Skeletal muscle tissue (tissue), 4 donors: ENCODE data around the gene SGSH. TPM values are rescaled to one million over a fixed set of nuclear protein-coding genes. Genes with fewer than 3 reads are reported as not detected.

Source experiments
- H3K27ac ChIP-seq: one replicate; pipeline ENCODE4 v1.7.0; 2013; ENCODE audit warnings: mild to moderate bottlenecking, low read depth, low read length, inconsistent platforms
- H3K27me3 ChIP-seq, 3 donors: one replicate each; pipeline ENCODE4 v1.7.0; 2013; ENCODE audit warnings: low read length in 3 of 3; ENCODE audit not compliant: control insufficient read depth in 3 of 3, insufficient read depth in 3 of 3
- H3K36me3 ChIP-seq, 3 donors: one replicate each; pipeline ENCODE4 v1.7.0; 2013; ENCODE audit warnings: low read length in 3 of 3; ENCODE audit not compliant: control insufficient read depth in 3 of 3, insufficient read depth in 3 of 3
- H3K4me1 ChIP-seq, 3 donors: one replicate each; pipeline ENCODE4 v1.7.0; 2013; ENCODE audit warnings: low read length in 3 of 3, mild to moderate bottlenecking in 3 of 3; ENCODE audit not compliant: control insufficient read depth in 3 of 3, insufficient read depth in 3 of 3
- H3K4me3 ChIP-seq, 3 donors: one replicate each; pipeline ENCODE4 v1.7.0; 2013; ENCODE audit warnings: low read length in 3 of 3
- H3K9ac ChIP-seq, 3 donors: one replicate each; pipeline ENCODE4 v1.7.0; 2013; ENCODE audit warnings: low read length in 3 of 3, mild to moderate bottlenecking in 3 of 3, moderate library complexity in 2 of 3, low read depth in 1 of 3
- H3K9me3 ChIP-seq, 3 donors: one replicate each; pipeline ENCODE4 v1.7.0; 2013; ENCODE audit warnings: low read length in 3 of 3; ENCODE audit not compliant: control insufficient read depth in 3 of 3
- total RNA-seq: library from RNA; depleted of rRNA; stranded (reverse); fragments of >200 nt; gene quantifications from one replicate; pipeline ENCODE4 v1.2.3, GENCODE V29; 2014
- donor health status: Osteomylitis.

SGSH gene
- total RNA-seq, 1 donor from 2014 or later = 6.3 TPM

DNA sequence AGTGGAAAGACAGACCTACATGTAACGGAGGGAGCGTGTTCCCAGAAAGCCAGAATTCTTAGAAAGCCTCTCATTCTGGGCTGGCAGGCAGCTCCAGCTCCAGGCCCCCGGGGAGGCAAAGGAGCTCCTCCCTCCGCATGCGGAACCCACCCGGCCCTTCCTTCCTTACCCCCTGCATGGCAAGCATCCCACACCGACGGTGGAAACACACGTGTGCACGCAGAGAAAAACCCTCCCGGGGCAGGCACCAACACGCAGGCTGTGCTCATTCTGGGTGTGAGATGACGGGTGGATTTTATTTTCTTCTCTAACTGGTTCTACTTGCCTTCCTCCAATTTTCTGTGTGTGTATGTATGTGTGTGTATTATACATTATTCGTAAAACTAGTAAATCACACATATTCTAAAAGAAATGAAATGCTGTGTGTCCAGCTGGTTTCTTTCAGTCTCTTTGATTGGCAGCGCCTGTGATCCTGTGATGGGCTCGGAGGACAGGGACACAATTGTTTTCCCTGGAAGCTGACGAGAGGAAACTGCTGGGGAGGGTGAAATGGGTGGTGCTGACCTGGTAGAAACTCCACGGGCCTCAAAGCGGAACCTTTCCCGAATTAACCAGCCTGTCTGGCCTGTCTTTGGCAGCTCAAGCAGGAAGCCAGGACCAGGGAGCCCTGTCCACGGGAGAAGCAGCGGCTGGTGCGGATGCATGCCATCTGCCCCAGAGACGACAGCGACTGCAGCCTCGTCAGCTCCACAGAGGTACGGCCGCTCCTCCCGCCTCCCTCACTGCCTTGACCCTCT, 28.1 kb downstream of the SGSH start:
- peak overlapping the region in 2 of 3 donors; percentile 24 to 29 for H3K4me3 ChIP-seq
- peaks cover 7 to 58% (median 12%) of the 10 kb centered on the region in 3 donors for H3K27me3 ChIP-seq
- no peaks in the 10 kb centered on the region for H3K36me3 ChIP-seq
- no peak overlapping the region for H3K9ac ChIP-seq
- peaks cover 19 to 24% (median 20%) of the 10 kb centered on the region in 3 donors for H3K4me1 ChIP-seq
- no peak overlapping the region for H3K27ac ChIP-seq
- H3K9me3 ChIP-seq = no peaks in the 10 kb centered on the region

- Histone ChIP-seq H3K9ac (no peak overlapping the region), H3K9me3 (no peaks in the 10 kb centered on the region), H3K27me3 (peaks cover 7 to 58% (median 12%) of the 10 kb centered on the region in 3 donors), H3K4me1 (peaks cover 20 to 25% (median 20%) of the 10 kb centered on the region in 3 donors), H3K36me3 (no peaks in the 10 kb centered on the region), H3K27ac (no peak overlapping the region), H3K4me3 (no peak overlapping the region)
These were observed 28.9 kb downstream of the SGSH start for GRCh38 chr17:80191192-80191591.

GRCh38 chr17:80190716-80191115, 29.4 kb downstream of the SGSH start:
- Histone ChIP-seq H3K36me3 (no peaks in the 10 kb centered on the region), H3K27me3 (peaks cover 7 to 55% (median 12%) of the 10 kb centered on the region in 3 donors), H3K9me3 (no peaks in the 10 kb centered on the region), H3K4me1 (peaks cover 18 to 25% (median 20%) of the 10 kb centered on the region in 3 donors), H3K27ac (no peak overlapping the region), H3K4me3 (no peak overlapping the region), H3K9ac (no peak overlapping the region)

DNA sequence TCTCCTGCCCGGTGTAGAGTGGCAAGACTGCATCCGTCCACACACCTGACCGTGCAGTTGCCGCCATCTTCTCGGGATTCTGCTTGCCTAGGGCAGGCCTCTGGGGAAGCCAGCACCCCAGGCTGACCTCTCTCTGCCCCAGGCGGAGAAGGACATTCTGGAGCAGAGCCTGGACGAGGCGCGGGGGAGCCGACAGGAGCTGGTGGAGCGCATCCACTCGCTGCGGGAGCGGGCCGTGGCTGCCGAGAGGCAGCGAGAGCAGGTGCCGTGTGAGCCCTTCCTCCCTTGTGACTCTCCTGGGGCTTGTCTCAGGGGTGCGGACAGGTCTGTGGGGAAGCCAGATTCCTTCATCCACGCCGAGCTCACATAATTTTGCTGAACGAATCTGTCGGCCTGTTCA, 30.5 kb downstream of the SGSH start:
- Histone ChIP-seq H3K27ac (no peak overlapping the region), H3K4me1 (peaks cover 15 to 25% (median 20%) of the 10 kb centered on the region in 3 donors), H3K9ac (no peak overlapping the region), H3K4me3 (no peak overlapping the region), H3K27me3 (peaks cover 7 to 45% (median 12%) of the 10 kb centered on the region in 3 donors), H3K9me3 (no peaks in the 10 kb centered on the region), H3K36me3 (no peaks in the 10 kb centered on the region)

DNA sequence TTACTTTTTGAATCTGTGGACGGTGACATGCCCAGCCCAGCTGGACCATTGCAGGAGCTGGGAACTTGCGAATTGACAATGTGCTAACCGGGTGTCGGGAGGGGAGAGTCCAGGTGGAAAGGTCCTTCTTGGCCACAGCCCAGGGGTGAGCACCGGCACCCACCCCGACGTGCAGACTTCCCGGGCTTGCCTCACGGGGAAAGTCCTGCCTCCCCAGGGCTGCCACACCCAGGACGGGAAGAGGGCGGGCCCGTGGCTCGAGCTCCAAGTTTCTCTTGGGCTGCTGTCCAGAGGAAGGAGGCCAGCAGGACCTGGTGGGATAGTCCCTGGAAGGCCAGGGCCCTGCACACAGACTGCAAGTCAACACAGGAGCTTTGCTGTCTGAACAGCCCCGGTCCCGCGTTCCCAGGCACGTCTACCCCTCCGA, 32.6 kb downstream of the SGSH start:
- H3K9ac ChIP-seq = peak overlapping the region; percentile 3 to 40 (median 29)
- peak overlapping the region; percentile 39 for H3K27ac ChIP-seq
- H3K9me3 ChIP-seq = no peaks in the 10 kb centered on the region
- peak overlapping the region in 2 of 3 donors; percentile 42 to 48 for H3K4me3 ChIP-seq
- peaks cover 6 to 32% (median 14%) of the 10 kb centered on the region in 3 donors for H3K27me3 ChIP-seq
- H3K4me1 ChIP-seq = peaks cover 15 to 25% (median 20%) of the 10 kb centered on the region in 3 donors
- no peaks in the 10 kb centered on the region for H3K36me3 ChIP-seq

DNA sequence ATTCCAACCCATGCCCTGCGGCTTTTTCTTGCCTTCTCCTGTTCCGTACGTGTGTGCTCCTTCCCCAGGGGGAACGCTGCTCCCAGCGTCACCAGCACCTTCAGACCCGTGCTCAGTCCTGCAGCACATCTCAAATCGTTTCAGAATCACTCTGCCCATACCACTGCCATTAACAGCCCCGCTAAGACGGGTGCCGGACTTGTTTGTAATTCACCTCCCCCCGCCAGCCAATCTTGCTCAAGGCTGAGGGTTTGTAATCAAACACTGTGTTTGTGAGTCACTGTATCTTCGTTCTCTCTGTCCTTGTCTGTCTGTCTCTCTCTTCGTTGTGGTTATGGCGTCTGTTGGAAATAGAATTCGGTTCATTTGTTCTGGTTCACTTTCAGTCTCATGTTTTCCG, 33.0 kb downstream of the SGSH start:
- Histone ChIP-seq H3K9me3 (no peaks in the 10 kb centered on the region), H3K27ac (peak overlapping the region; percentile 39), H3K4me1 (peaks cover 15 to 23% (median 17%) of the 10 kb centered on the region in 3 donors), H3K27me3 (peaks cover 6 to 30% (median 17%) of the 10 kb centered on the region in 3 donors), H3K36me3 (no peaks in the 10 kb centered on the region), H3K9ac (peak overlapping the region in 2 of 3 donors; percentile 29 to 40), H3K4me3 (peak overlapping the region in 2 of 3 donors; percentile 42 to 48)

GRCh38 chr17:80185968-80186367, 34.2 kb downstream of the SGSH start:
- Histone ChIP-seq H3K27me3 (peaks cover 4 to 21% (median 12%) of the 10 kb centered on the region in 3 donors), H3K27ac (no peak overlapping the region), H3K9me3 (no peaks in the 10 kb centered on the region), H3K4me3 (no peak overlapping the region), H3K4me1 (peaks cover 9 to 12% (median 11%) of the 10 kb centered on the region in 3 donors), H3K36me3 (no peaks in the 10 kb centered on the region), H3K9ac (no peak overlapping the region)

DNA sequence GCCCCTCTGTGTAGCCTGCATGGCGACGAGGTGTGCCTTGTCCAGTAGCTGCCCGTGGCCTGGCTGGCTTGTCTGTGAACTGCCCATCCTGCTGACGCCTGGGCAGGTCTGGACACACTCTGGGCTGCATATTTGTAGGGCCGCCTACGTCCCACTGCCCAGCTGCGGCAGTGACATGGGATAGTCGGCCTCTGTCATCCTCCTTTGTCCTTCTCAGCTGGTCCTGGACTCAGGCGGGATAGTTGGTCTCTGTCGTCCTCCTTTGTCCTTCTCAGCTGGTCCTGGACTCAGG, 35.8 kb downstream of the SGSH start:
- Histone ChIP-seq H3K4me3 (no peak overlapping the region), H3K27me3 (peaks cover 3 to 23% (median 14%) of the 10 kb centered on the region in 3 donors)

DNA sequence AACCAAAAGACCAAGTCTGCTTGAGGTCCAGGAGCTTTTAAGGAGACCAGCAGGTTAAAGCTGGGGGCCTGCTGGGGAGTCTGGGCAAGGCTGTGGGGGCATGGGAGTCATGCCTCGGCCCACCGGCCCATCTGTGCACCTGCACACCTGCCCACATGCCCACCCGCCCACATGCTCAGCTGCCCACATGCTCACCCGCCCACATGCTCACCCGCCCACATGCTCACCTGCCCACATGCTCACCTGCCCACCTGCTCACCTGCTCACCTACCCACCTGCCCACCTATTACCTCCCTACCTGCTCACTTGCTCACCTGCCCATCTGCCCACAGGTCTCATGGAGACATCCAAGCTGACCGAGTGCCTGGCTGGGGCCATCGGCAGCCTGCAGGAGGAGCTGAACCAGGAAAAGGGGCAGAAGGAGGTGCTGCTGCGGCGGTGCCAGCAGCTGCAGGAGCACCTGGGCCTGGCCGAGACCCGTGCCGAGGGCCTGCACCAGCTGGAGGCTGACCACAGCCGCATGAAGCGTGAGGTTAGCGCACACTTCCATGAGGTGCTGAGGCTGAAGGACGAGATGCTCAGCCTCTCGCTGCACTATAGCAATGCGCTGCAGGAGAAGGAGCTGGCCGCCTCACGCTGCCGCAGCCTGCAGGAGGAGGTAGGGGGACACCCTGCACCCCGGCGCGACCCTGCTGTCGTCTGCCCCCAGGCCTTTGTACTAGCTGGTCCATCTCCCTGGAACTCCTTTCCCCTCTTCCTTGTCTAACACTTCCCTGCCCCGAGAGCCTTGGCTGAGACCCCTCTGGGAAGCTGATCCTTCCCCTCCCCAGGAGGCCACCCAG, 36.3 kb downstream of the SGSH start:
- no peak overlapping the region for H3K9ac ChIP-seq
- no peak overlapping the region for H3K27ac ChIP-seq
- H3K9me3 ChIP-seq = no peaks in the 10 kb centered on the region
- H3K4me3 ChIP-seq = no peak overlapping the region
- no peaks in the 10 kb centered on the region for H3K36me3 ChIP-seq
- peaks cover 3 to 23% (median 14%) of the 10 kb centered on the region in 3 donors for H3K27me3 ChIP-seq
- peaks cover 9 to 12% (median 11%) of the 10 kb centered on the region in 3 donors for H3K4me1 ChIP-seq

More for the DNA sequence above, 35.8 kb downstream of the SGSH start:
- no peaks in the 10 kb centered on the region for H3K9me3 ChIP-seq
- H3K36me3 ChIP-seq = no peaks in the 10 kb centered on the region
- H3K27ac ChIP-seq = no peak overlapping the region
- no peak overlapping the region for H3K9ac ChIP-seq
- H3K4me1 ChIP-seq = peaks cover 9 to 12% (median 11%) of the 10 kb centered on the region in 3 donors
